ENCODE data around the gene MBOAT7.
"Not testable (repeated sequence)": the region's sequence is repeated elsewhere in the genome, so short reads cannot be mapped to it uniquely, and the experiment has no call there.

Gene MBOAT7

DNA sequence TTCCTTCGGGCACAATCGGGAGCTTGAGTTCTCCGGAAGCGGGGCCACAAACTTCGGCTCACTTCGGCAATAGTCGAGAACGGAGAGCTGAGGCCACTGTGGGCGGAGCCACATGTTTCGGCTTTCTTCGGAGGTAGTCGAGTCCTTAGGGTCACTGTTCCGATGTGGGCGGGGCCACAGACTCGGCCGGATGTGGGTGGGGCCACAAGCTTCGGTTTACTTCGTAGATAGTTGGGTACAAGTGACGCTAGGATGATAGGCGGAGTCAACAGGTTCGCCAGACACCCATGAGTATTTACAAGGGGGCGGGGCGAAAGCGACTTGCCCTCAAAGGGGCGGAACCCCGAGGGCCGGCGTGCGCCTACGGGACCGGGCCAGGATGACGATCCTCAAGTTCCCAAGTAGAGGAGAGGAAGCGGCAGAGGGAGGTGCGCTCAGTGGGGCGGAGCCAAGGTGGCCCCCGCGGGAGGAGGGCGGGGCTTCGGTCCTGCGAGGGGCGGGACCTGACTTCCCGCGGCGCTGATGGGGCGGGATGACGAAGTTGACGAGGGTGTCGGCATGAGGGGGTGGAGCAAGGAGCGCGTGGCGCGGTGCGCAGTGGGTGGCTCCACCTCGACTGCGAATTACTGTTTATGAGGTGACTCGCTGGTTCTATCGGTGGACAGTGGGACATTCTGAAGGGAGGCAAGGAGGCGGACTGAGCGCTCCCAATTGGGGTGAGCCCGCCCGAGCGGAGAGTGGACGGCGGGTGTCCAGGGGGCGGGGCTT lies 539 bp upstream of the MBOAT7 start:
- TF ChIP-seq, protein P1, sequence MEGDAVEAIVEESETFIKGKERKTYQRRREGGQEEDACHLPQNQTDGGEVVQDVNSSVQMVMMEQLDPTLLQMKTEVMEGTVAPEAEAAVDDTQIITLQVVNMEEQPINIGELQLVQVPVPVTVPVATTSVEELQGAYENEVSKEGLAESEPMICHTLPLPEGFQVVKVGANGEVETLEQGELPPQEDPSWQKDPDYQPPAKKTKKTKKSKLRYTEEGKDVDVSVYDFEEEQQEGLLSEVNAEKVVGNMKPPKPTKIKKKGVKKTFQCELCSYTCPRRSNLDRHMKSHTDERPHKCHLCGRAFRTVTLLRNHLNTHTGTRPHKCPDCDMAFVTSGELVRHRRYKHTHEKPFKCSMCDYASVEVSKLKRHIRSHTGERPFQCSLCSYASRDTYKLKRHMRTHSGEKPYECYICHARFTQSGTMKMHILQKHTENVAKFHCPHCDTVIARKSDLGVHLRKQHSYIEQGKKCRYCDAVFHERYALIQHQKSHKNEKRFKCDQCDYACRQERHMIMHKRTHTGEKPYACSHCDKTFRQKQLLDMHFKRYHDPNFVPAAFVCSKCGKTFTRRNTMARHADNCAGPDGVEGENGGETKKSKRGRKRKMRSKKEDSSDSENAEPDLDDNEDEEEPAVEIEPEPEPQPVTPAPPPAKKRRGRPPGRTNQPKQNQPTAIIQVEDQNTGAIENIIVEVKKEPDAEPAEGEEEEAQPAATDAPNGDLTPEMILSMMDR (IDR thresholded peaks at IDR 0.05; ENCODE audit: extremely low read depth, insufficient read depth, missing control alignments): no peak
- in situ Hi-C loops (cut with MboI; ENCODE audit: low pct_unique_long_range_greater_than_20kb, low sequenced_read_pairs, unreplicated experiment): no loop called here
- peak; percentile 100 for DNase-seq (ENCODE audit: low spot score)

DNA sequence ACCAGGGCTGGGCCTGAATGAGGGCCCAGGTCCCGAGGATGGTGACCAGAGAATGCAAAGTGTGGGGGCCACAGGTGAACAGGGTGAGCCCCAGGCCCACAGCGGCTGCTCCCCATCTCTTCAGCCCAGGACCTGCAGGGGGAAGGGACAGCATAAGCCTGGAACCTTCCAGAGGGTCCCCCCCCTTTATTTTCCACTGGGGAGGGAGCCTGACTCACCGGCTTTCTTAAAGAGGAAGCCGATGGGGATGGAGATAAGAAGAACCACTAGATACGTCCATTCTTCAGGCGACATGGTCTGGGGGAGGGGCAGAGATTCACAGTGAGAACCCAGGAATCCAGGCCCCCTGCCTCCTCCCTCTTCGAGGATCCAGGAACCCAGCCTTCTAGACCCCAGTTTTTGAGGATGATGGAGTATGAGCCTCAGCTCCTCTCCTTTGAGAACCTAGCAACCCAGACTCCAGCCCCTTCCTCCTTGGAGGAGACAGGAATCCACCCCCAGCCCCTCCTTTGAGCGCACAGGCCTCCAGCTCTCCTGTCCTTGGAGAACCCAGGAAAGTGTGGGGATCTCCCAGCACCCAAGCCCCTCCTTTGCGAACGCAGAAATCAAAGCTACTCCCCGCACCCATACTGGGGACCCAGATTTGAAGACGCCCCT lies 1.0 kb downstream of the MBOAT7 start:
- in situ Hi-C loops (cut with MboI; ENCODE audit: low pct_unique_long_range_greater_than_20kb, low sequenced_read_pairs, unreplicated experiment): no loop called here

GRCh38 chr19:54186934-54187381 lies 2.4 kb downstream of the MBOAT7 start:
- TF ChIP-seq, protein P1 (IDR thresholded peaks at IDR 0.05; ENCODE audit: extremely low read depth, insufficient read depth, missing control alignments): no peak
- in situ Hi-C loops (cut with MboI; ENCODE audit: low pct_unique_long_range_greater_than_20kb, low sequenced_read_pairs, unreplicated experiment): no loop called here
- no peak for DNase-seq (ENCODE audit: low spot score)

More for the DNA sequence above, 1.0 kb downstream of the MBOAT7 start:
- TF ChIP-seq, protein P1 (IDR thresholded peaks at IDR 0.05; ENCODE audit: extremely low read depth, insufficient read depth, missing control alignments): no peak
- DNase-seq (ENCODE audit: low spot score): no peak

DNA sequence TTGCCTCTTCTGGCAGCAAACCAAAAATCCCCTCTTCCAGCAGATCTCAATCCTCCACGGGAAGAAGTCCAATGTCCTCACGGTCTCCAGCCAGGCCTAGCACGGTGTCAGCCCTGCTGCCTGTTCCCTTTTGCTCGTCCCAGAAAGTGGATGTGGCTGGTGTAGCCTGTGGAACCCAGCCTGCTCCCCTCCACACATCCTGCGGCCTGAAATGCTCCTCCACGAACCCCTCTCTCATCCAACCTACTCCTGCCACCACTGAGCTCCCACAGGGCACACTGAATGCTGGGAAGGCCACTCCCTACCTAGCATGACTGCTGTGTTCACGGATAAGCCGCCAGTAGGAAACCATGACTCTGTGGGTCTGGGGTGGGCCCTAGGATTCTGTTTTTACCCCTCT lies 3.0 kb downstream of the MBOAT7 start:
- TF ChIP-seq, protein P1 (IDR thresholded peaks at IDR 0.05; ENCODE audit: extremely low read depth, insufficient read depth, missing control alignments): no peak
- in situ Hi-C loops (cut with MboI; ENCODE audit: low pct_unique_long_range_greater_than_20kb, low sequenced_read_pairs, unreplicated experiment): no loop called here

DNA sequence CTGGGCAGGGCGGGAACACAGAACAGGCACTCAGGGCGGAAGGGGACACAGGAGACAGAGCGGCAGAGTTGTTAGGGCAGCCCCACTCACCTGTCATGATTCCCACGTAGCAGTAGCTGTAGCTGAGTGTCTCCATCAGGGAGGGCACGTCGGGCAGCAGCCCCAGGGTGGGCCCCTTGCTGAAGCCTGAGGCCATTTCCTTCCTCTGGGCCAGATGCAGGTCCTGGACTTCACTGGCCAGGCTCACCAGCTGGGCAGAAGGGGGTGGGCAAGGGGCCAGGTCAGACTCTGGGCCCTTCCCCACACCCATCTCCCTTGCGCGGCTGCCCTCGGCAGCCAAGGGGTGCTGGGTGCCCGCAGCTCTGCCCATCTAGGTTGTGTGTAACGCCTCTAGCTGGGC lies 5.9 kb downstream of the MBOAT7 start:
- TF ChIP-seq, protein P1 (IDR thresholded peaks at IDR 0.05; ENCODE audit: extremely low read depth, insufficient read depth, missing control alignments): no peak
- DNase-seq (ENCODE audit: low spot score): no peak
- in situ Hi-C loops (cut with MboI; ENCODE audit: low pct_unique_long_range_greater_than_20kb, low sequenced_read_pairs, unreplicated experiment): no loop called here

More for the DNA sequence above, 3.0 kb downstream of the MBOAT7 start:
- no peak for DNase-seq (ENCODE audit: low spot score)

DNA sequence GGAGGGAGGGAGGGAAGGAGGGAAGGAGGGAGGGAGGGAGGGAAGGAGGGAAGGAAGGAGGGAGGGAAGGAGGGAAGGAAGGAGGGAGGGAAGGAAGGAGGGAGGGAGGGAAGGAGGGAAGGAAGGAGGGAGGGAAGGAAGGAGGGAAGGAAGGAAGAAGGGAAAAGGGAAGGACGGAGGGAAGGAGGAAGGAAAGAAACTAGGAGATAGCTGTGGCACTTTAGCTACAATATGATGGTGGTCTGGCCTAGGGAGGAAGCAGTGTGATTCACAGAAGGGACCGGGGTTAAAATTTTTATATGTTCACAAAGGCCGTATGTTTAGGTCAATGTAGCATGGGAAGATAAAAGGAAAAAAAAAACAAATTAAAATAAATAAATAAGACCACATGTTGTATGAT lies 7.5 kb downstream of the MBOAT7 start:
- DNase-seq (ENCODE audit: low spot score); in situ Hi-C loops (cut with MboI; ENCODE audit: low pct_unique_long_range_greater_than_20kb, low sequenced_read_pairs, unreplicated experiment): not testable (repeated sequence)

- in situ Hi-C loops (cut with MboI; ENCODE audit: low pct_unique_long_range_greater_than_20kb, low sequenced_read_pairs, unreplicated experiment): no loop called here
- TF ChIP-seq, protein P1 (IDR thresholded peaks at IDR 0.05; ENCODE audit: extremely low read depth, insufficient read depth, missing control alignments): no peak
Measured at GRCh38 chr19:54180691-54181091, 8.7 kb downstream of the MBOAT7 start.

More at GRCh38 chr19:54180691-54181091, 8.7 kb downstream of the MBOAT7 start:
- DNase-seq (ENCODE audit: low spot score): no peak

Measured in GM13977 (cell line).